HepG2 (cell line): ENCODE measurements around the gene PSPH. TPM values are rescaled to one million over a fixed set of nuclear protein-coding genes. Genes with fewer than 3 reads are reported as not detected.

Source experiments
- ATAC-seq: fragments of 200-7000 bp; cut with Tn5 transposase; 3 replicates; pipeline ENCODE4 v1.9.1; 2020; ENCODE audit warnings: mild to moderate bottlenecking, moderate library complexity
- BruUV-seq: library from RNA; stranded (reverse); fragments of 400-500 nt; replicated peaks from 2 replicates; lab custom pipeline; 2021; lab: Mats Ljungman, UMichigan
- CTCF ChIA-PET: fragments of 300-600 bp; formaldehyde crosslinking; extraction: SDS; loops from one replicate; lab custom pipeline; 2021; ENCODE audit warnings: low total read pairs, inconsistent platforms, low intra/inter-chr PET ratio; lab: Yijun Ruan, JAX
- POLR2A ChIA-PET: fragments of 350-600 bp; sonication (Branson Sonifier 250); formaldehyde crosslinking; loops from one replicate; lab custom pipeline; 2020; ENCODE audit warnings: antibody characterized with exemption, inconsistent platforms; lab: Yijun Ruan, JAX
- DNase-seq: peaks from one replicate; pipeline ENCODE4 v3.0.0-alpha.2; 2015; ENCODE audit warnings: low spot score
- FAIRE-seq: peaks from 3 replicates; lab custom pipeline; 2011; peaks lifted over from hg19 to GRCh38; lab: Jason Lieb, UNC
- H2AFZ ChIP-seq: one replicate; pipeline ENCODE4 v1.6.1; 2011; ENCODE audit warnings: low read length, inconsistent platforms
- H3K27ac ChIP-seq: fragments of 300-600 bp; 3 replicates; pipeline ENCODE4 v1.8.0; 2011; ENCODE audit warnings: mixed run types, mild to moderate bottlenecking, mixed read lengths, low read length, inconsistent platforms; ENCODE audit not compliant: insufficient read depth; ENCODE audit errors: extremely low read length
- H3K27me3 ChIP-seq, 2 experiments: fragments of 200-600 bp in 1 of 2; 2 replicates in 1 of 2; 3 replicates in 1 of 2; pipeline versions ENCODE4 v1.6.0 to v1.8.0; 2011; ENCODE audit warnings: low read length in 2 of 2, mild to moderate bottlenecking in 2 of 2, moderate library complexity in 2 of 2, inconsistent platforms in 1 of 2; ENCODE audit not compliant: insufficient read depth in 2 of 2, control insufficient read depth in 1 of 2
- H3K36me3 ChIP-seq, 2 experiments: fragments of 200-600 bp in 1 of 2; replicated peaks in 1 of 2; 2 replicates in 1 of 2; 3 replicates in 1 of 2; pipeline versions ENCODE4 v1.5.1 to v1.8.0; 2011; ENCODE audit warnings: low read length in 2 of 2, inconsistent platforms in 1 of 2; ENCODE audit not compliant: insufficient read depth in 2 of 2, control insufficient read depth in 1 of 2
- H3K4me1 ChIP-seq: 2 replicates; pipeline ENCODE4 v1.5.1; 2012; ENCODE audit warnings: low read length, inconsistent platforms; ENCODE audit not compliant: insufficient read depth
- H3K4me2 ChIP-seq: 2 replicates; pipeline ENCODE4 v1.6.0; 2011; ENCODE audit warnings: low read depth, low read length, inconsistent platforms
- H3K4me3 ChIP-seq, 3 experiments: fragments of 200-600 bp in 1 of 3; sonication (generic), shearing (Covaris generic) in 1 of 3; replicated peaks in 1 of 3; 2 replicates each; pipeline ENCODE4 v1.5.1; 2011 to 2016; ENCODE audit warnings: low read length in 3 of 3, inconsistent platforms in 2 of 3, low read depth in 2 of 3, mild to moderate bottlenecking in 2 of 3, control low read depth in 1 of 3, mixed read lengths in 1 of 3; ENCODE audit not compliant: insufficient read depth in 1 of 3
- H3K79me2 ChIP-seq: one replicate; pipeline ENCODE4 v1.6.1; 2011; ENCODE audit warnings: low read length, inconsistent platforms; ENCODE audit not compliant: insufficient read depth
- H3K9ac ChIP-seq: 2 replicates; pipeline ENCODE4 v1.6.0; 2011; ENCODE audit warnings: mild to moderate bottlenecking, low read depth, low read length, inconsistent platforms; ENCODE audit not compliant: insufficient read depth
- H3K9me3 ChIP-seq: 2 replicates; pipeline ENCODE4 v1.5.1; 2012; ENCODE audit warnings: mild to moderate bottlenecking, low read length
- H4K20me1 ChIP-seq: 2 replicates; pipeline ENCODE4 v1.6.0; 2011; ENCODE audit warnings: inconsistent platforms, mild to moderate bottlenecking, low read length, moderate library complexity; ENCODE audit not compliant: insufficient read depth
- BATF2 ChIP-seq: sonication (generic); formaldehyde crosslinking; IDR thresholded peaks from 2 replicates; pipeline ENCODE4 v1.8.0; 2022; ENCODE audit warnings: mild to moderate bottlenecking, missing genetic modification reagents, moderate library complexity
- MXD1 ChIP-seq: sonication (generic); formaldehyde crosslinking; IDR thresholded peaks from 2 replicates; pipeline ENCODE4 v1.4.0; 2020; ENCODE audit warnings: mild to moderate bottlenecking, missing genetic modification reagents
- PAWR ChIP-seq: sonication (generic); formaldehyde crosslinking; IDR thresholded peaks from 2 replicates; pipeline ENCODE4 v1.4.0; 2020; ENCODE audit warnings: missing genetic modification reagents, mild to moderate bottlenecking, borderline replicate concordance
- RBM22 ChIP-seq: fragments of 200-400 bp; formaldehyde crosslinking; optimal IDR thresholded peaks from 2 replicates; pipeline ENCODE3; 2017; ENCODE audit warnings: mild to moderate bottlenecking, low read length, moderate library complexity
- SIX4 ChIP-seq: sonication (generic); formaldehyde crosslinking; IDR thresholded peaks from 2 replicates; pipeline ENCODE4 v1.4.0; 2020; ENCODE audit warnings: missing genetic modification reagents
- TARDBP ChIP-seq: sonication (generic); formaldehyde crosslinking; IDR thresholded peaks from 2 replicates; pipeline ENCODE4 v1.8.0; 2022; ENCODE audit warnings: mild to moderate bottlenecking, missing genetic modification reagents
- ZNF543 ChIP-seq: sonication (generic); formaldehyde crosslinking; IDR thresholded peaks from 2 replicates; pipeline ENCODE4 v1.4.0; 2020; ENCODE audit warnings: mild to moderate bottlenecking, missing genetic modification reagents
- WGBS: methylation state at CpG from one replicate; pipeline ENCODE4 v1.1.6; 2017; ENCODE audit warnings: low lambda C conversion rate; 5-methylcytosine and 5-hydroxymethylcytosine counted together
- in situ Hi-C: cut with HindIII; loops from 2 replicates; pipeline ENCODE4 v1.10.0; 2017; ENCODE audit warnings: low pct_unique_long_range_greater_than_20kb; ENCODE audit not compliant: extremely low pct_ligation_motif_present
- intact Hi-C: fragments of 100-400 bp; cut with micrococcal nuclease; formaldehyde crosslinking; loops from one replicate; pipeline ENCODE4 v1.10.0; 2022; ENCODE audit not compliant: unreplicated experiment
- polyA plus RNA-seq, 8 experiments: library from polyadenylated mRNA; depleted of rRNA in 3 of 8; stranded (reverse) in 7 of 8; unstranded in 1 of 8; fragments of >200 nt; fragmentation: Illumina TruSeq in 4 of 8; extraction: Trizol in 4 of 8; gene quantifications; 2 replicates each; pipeline versions ENCODE4 v1.2.1 to v1.2.3, GENCODE V29; 2011 to 2016; ENCODE audit warnings: low read depth in 4 of 8, missing spikeins in 1 of 8, mixed read lengths in 1 of 8; ENCODE audit not compliant: insufficient read depth in 1 of 8
- total RNA-seq, 5 experiments: library from RNA; depleted of rRNA; stranded (reverse); fragments of >200 nt; fragmentation: Illumina TruSeq; extraction: Trizol; gene quantifications; 2 replicates each; pipeline ENCODE4 v1.2.3, GENCODE V29; 2016; ENCODE audit warnings: low read depth in 1 of 5
- TF ChIP-seq, protein P1 (sequence below): sonication (generic); formaldehyde crosslinking; IDR thresholded peaks from 2 replicates; pipeline ENCODE4 v1.5.0; 2020; ENCODE audit warnings: mild to moderate bottlenecking, missing genetic modification reagents, borderline replicate concordance

The PSPH gene
- total and polyA plus RNA-seq, 2 of the 13 experiments (the other 11 are each of a cell fraction or from before 2014, with no cell fraction given), result 85.5 to 124 TPM

DNA sequence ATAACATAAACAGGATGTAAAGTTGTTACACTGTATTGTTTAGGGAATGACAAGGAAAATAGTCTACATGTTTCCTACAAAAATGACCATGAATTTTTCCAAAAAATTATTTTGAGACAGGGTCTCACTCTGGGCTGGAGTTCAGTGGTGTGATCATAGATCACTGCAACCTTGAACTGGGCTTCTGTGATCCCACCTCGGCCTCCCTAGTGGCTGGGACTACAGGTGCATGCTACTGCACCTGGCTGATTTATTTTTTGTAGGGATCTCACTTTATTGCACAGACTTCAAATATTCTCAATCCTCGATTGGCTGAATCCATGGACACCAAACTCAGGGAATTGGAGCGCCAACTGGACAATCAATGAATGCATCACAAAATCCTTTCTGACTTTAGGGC is 48.4 kb upstream of the PSPH start:
- POLR2A ChIA-PET, result no interaction called here
- Histone ChIP-seq H3K79me2 (peaks cover 13% of the 10 kb centered on the region), H3K4me3 (no peak overlapping the region), H4K20me1 (no peaks in the 10 kb centered on the region; the same call in 1 of the 2 replicates), H3K9me3 (no peaks in the 10 kb centered on the region), H3K9ac (no peak overlapping the region), H3K4me2 (no peak overlapping the region), H3K27me3 (no peaks in the 10 kb centered on the region), H3K4me1 (peaks cover 12% of the 10 kb centered on the region; the same call in 1 of the 2 replicates), H3K27ac (no peak overlapping the region), H2AFZ (no peak overlapping the region), H3K36me3 (peaks cover 13 to 44% of the 10 kb centered on the region in 2 experiments)
- in situ Hi-C loops, result loop anchor here (25.0 kb wide), 1 partner anchor 337 kb away; no protein-coding TSS in a partner anchor
- no peak for DNase-seq
- CTCF ChIA-PET, result no interaction called here
- 89% methylated on average over 3 of the region's 3 CpGs for WGBS
- TF ChIP-seq PAWR (CRISPR knock-in tag), result no peak
- no peak for TF ChIP-seq BATF2
- TF ChIP-seq SIX4 (CRISPR knock-in tag), result no peak
- TF ChIP-seq RBM22, result peak; percentile 19
- TF ChIP-seq MXD1 (CRISPR knock-in tag), result no peak
- TF ChIP-seq, protein P1, sequence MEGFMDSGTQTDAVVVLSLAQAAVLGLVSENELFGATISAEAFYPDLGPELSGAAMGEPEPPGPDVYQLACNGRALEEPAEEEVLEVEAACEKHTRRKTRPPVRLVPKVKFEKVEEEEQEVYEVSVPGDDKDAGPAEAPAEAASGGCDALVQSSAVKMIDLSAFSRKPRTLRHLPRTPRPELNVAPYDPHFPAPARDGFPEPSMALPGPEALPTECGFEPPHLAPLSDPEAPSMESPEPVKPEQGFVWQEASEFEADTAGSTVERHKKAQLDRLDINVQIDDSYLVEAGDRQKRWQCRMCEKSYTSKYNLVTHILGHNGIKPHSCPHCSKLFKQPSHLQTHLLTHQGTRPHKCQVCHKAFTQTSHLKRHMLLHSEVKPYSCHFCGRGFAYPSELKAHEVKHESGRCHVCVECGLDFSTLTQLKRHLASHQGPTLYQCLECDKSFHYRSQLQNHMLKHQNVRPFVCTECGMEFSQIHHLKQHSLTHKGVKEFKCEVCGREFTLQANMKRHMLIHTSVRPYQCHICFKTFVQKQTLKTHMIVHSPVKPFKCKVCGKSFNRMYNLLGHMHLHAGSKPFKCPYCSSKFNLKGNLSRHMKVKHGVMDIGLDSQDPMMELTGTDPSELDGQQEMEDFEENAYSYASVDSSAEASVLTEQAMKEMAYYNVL (CRISPR knock-in tag), result no peak
- no peak for TF ChIP-seq ZNF543
- no peak for TF ChIP-seq TARDBP (CRISPR knock-in tag)
- intact Hi-C loops, result no loop called here
- ATAC-seq, result peak; percentile 67
- peak; percentile 8 for FAIRE-seq
- no TSS peak for BruUV-seq
